ENCODE data around the gene BARHL1.

BARHL1 gene

DNA sequence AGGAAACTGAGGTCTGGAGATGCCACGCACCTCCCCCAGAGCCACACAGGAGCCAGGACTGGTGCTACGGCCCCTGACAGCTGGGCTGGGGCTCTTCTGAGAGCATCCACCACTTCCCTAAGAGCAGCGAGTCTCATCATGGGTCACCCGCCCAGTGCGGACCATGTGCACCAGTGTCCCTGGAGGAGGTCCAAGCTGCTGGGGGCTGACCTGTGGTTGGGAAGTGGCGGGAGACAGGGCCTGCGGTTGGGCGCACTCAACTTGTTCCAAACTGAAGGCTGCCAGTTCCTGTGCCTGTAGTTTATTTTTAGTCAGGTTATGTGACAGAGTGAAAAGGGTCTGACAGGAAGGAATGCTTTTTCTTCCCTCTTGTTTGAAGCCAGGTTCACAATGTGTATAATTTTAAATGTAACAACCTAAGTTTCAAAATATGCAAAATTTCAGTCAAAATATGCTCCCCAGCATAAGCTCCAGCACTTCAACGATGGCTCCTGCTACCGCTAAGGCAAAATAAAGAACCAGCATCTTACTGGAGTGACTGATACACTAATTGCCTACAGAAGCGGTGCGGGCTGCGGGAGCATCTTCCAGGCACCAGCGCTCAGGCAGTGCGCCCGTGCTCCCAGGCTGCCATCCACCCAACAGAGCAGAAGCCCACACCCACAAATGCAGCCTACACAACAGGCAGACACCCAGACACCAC, 14.8 kb downstream of the BARHL1 start:
- Histone ChIP-seq H3K36me3 (ENCODE audit: control insufficient read depth, low read length) (peaks cover 50% of the 10 kb centered on the region), H3K27ac (ENCODE audit: low read depth, low read length) (no peak overlapping the region), H3K4me3 (ENCODE audit: low read length) (no peak overlapping the region), H3K9me3 (ENCODE audit: control insufficient read depth, insufficient read depth, low read length) (no peaks in the 10 kb centered on the region), H3K9me2 (replicated peaks; ENCODE audit: control insufficient read depth, low read length) (no peaks in the 10 kb centered on the region), H3K79me2 (ENCODE audit: control insufficient read depth, low read length) (no peaks in the 10 kb centered on the region), H3K27me3 (ENCODE audit: control insufficient read depth, low read length) (no peaks in the 10 kb centered on the region), H3K4me1 (ENCODE audit: control insufficient read depth, low read length) (no peaks in the 10 kb centered on the region), H3K4me2 (ENCODE audit: low read length) (no peak overlapping the region), H4K20me1 (ENCODE audit: control insufficient read depth, insufficient read depth, low read depth, low read length) (0 out of 2 replicates have a peak, but pooled peaks cover 6% of the 10 kb centered on the region), H3F3A (ENCODE audit: control insufficient read depth, insufficient read depth) (no peaks in the 10 kb centered on the region)
- TF ChIP-seq EZH2phosphoT487 (IDR thresholded peaks at IDR 0.05; ENCODE audit: borderline replicate concordance, low read length) (no peak), CTCF (IDR thresholded peaks at IDR 0.05; ENCODE audit: low read depth, low read length, poor library complexity, severe bottlenecking) (no peak)

- TF ChIP-seq CTCF (IDR thresholded peaks at IDR 0.05; ENCODE audit: low read depth, low read length, poor library complexity, severe bottlenecking) (no peak), EZH2phosphoT487 (IDR thresholded peaks at IDR 0.05; ENCODE audit: borderline replicate concordance, low read length) (no peak)
- H3K36me3 ChIP-seq (ENCODE audit: control insufficient read depth, low read length), result peaks cover 51% of the 10 kb centered on the region
- H3K27ac ChIP-seq (ENCODE audit: low read depth, low read length), result no peak overlapping the region
- H3K27me3 ChIP-seq (ENCODE audit: control insufficient read depth, low read length), result no peaks in the 10 kb centered on the region
- H3K79me2 ChIP-seq (ENCODE audit: control insufficient read depth, low read length), result no peaks in the 10 kb centered on the region
- no peak overlapping the region for H3K4me2 ChIP-seq (ENCODE audit: low read length)
- H4K20me1 ChIP-seq (ENCODE audit: control insufficient read depth, insufficient read depth, low read depth, low read length), result 0 out of 2 replicates have a peak, but pooled peaks cover 6% of the 10 kb centered on the region
- H3K9me3 ChIP-seq (ENCODE audit: control insufficient read depth, insufficient read depth, low read length), result no peaks in the 10 kb centered on the region
- H3F3A ChIP-seq (ENCODE audit: control insufficient read depth, insufficient read depth), result no peaks in the 10 kb centered on the region
- H3K4me1 ChIP-seq (ENCODE audit: control insufficient read depth, low read length), result no peaks in the 10 kb centered on the region
- H3K4me3 ChIP-seq (ENCODE audit: low read length), result no peak overlapping the region
- H3K9me2 ChIP-seq (replicated peaks; ENCODE audit: control insufficient read depth, low read length), result no peaks in the 10 kb centered on the region
Observed at GRCh38 chr9:132600326-132600984, 18.0 kb downstream of the BARHL1 start.

- H3K36me3 ChIP-seq (ENCODE audit: control insufficient read depth, low read length), result peaks cover 60% of the 10 kb centered on the region
- H3F3A ChIP-seq (ENCODE audit: control insufficient read depth, insufficient read depth), result no peaks in the 10 kb centered on the region
- H3K4me2 ChIP-seq (ENCODE audit: low read length), result no peak overlapping the region
- H3K79me2 ChIP-seq (ENCODE audit: control insufficient read depth, low read length), result no peaks in the 10 kb centered on the region
- 0 out of 2 replicates have a peak, but pooled peaks cover 6% of the 10 kb centered on the region for H4K20me1 ChIP-seq (ENCODE audit: control insufficient read depth, insufficient read depth, low read depth, low read length)
- H3K9me2 ChIP-seq (replicated peaks; ENCODE audit: control insufficient read depth, low read length), result no peaks in the 10 kb centered on the region
- no peak overlapping the region for H3K4me3 ChIP-seq (ENCODE audit: low read length)
- no peak overlapping the region for H3K27ac ChIP-seq (ENCODE audit: low read depth, low read length)
- TF ChIP-seq CTCF (IDR thresholded peaks at IDR 0.05; ENCODE audit: low read depth, low read length, poor library complexity, severe bottlenecking) (no peak), EZH2phosphoT487 (IDR thresholded peaks at IDR 0.05; ENCODE audit: borderline replicate concordance, low read length) (no peak)
- no peaks in the 10 kb centered on the region for H3K4me1 ChIP-seq (ENCODE audit: control insufficient read depth, low read length)
- H3K9me3 ChIP-seq (ENCODE audit: control insufficient read depth, insufficient read depth, low read length), result no peaks in the 10 kb centered on the region
- H3K27me3 ChIP-seq (ENCODE audit: control insufficient read depth, low read length), result no peaks in the 10 kb centered on the region
Observed at GRCh38 chr9:132602207-132602606, 19.8 kb downstream of the BARHL1 start.

All from DOHH2 (cell line).